HK-2 (cell line): ENCODE data around the gene TTC39B.
"Not testable (repeated sequence)": the region's sequence is repeated elsewhere in the genome, so short reads cannot be mapped to it uniquely, and the experiment has no call there.

Experiments
- DNase-seq: peaks from one replicate; pipeline ENCODE4 v3.0.0-alpha.2; 2018; ENCODE audit not compliant: unreplicated experiment

Gene TTC39B

GRCh38 chr9:15264918-15265317 is 42.1 kb downstream of the TTC39B start:
- no peak for DNase-seq

- DNase-seq, result no peak
Observed at GRCh38 chr9:15262581-15262980, 44.4 kb downstream of the TTC39B start.

- DNase-seq, result no peak
Observed at GRCh38 chr9:15256426-15256825, 50.6 kb downstream of the TTC39B start.

- no peak for DNase-seq
Observed at GRCh38 chr9:15253786-15254185, 53.2 kb downstream of the TTC39B start.

GRCh38 chr9:15253197-15253596 is 53.8 kb downstream of the TTC39B start:
- peak; percentile 4 for DNase-seq

- no peak for DNase-seq
Observed at GRCh38 chr9:15249981-15250380, 57.0 kb downstream of the TTC39B start.

- no peak for DNase-seq
Observed at GRCh38 chr9:15249042-15249818, 57.8 kb downstream of the TTC39B start.

GRCh38 chr9:15248621-15249020 is 58.4 kb downstream of the TTC39B start:
- DNase-seq, result no peak

- DNase-seq, result no peak
Observed at GRCh38 chr9:15248081-15248480, 58.9 kb downstream of the TTC39B start.

- no peak for DNase-seq
Observed at GRCh38 chr9:15246708-15247107, 60.3 kb downstream of the TTC39B start.

- no peak for DNase-seq
Observed at GRCh38 chr9:15246243-15246642, 60.8 kb downstream of the TTC39B start.

- DNase-seq, result no peak
Observed at GRCh38 chr9:15244001-15244441, 63.0 kb downstream of the TTC39B start.

- no peak for DNase-seq
Observed at GRCh38 chr9:15243081-15243480, 63.9 kb downstream of the TTC39B start.

GRCh38 chr9:15240927-15241326 is 66.1 kb downstream of the TTC39B start:
- no peak for DNase-seq

GRCh38 chr9:15239816-15240215 is 67.2 kb downstream of the TTC39B start:
- DNase-seq, result no peak

- no peak for DNase-seq
Observed at GRCh38 chr9:15238646-15239045, 68.4 kb downstream of the TTC39B start.

- no peak for DNase-seq
Observed at GRCh38 chr9:15235658-15236057, 71.4 kb downstream of the TTC39B start.

GRCh38 chr9:15233941-15234490 is 73.0 kb downstream of the TTC39B start:
- DNase-seq, result not testable (repeated sequence)

GRCh38 chr9:15232706-15233280 is 74.2 kb downstream of the TTC39B start:
- DNase-seq, result not testable (repeated sequence)

- DNase-seq, result peak; percentile 5
Observed at GRCh38 chr9:15231788-15232635, 75.0 kb downstream of the TTC39B start.

- DNase-seq, result no peak
Observed at GRCh38 chr9:15229409-15229808, 77.6 kb downstream of the TTC39B start.

GRCh38 chr9:15227491-15227890 is 79.5 kb downstream of the TTC39B start:
- DNase-seq, result no peak
